Stomach (tissue), 9 donors: Measurements from ENCODE around the gene SLC4A1AP. TPM values are rescaled to one million over a fixed set of nuclear protein-coding genes. Genes with fewer than 3 reads are reported as not detected.

Experiments used
- DNase-seq, 2 donors: peaks; one replicate each; pipeline versions ENCODE4 v3.0.0 to v3.0.0-alpha.2; 2013 to 2019
- H3K27ac ChIP-seq, 5 donors: fragments of 200-600 bp in 4 of 5; sonication (generic) in 4 of 5; one replicate each; pipeline ENCODE4 v1.5.1; 2013 to 2019; ENCODE audit warnings: mild to moderate bottlenecking in 1 of 5, moderate library complexity in 1 of 5
- H3K27me3 ChIP-seq, 3 donors: fragments of 200-600 bp; sonication (generic); one replicate each; pipeline ENCODE4 v1.5.1; 2017 to 2019; ENCODE audit warnings: mixed run types in 1 of 3
- H3K36me3 ChIP-seq, 4 donors: fragments of 200-600 bp; sonication (generic); 1 replicate in 3 of 4; 2 replicates in 1 of 4; pipeline ENCODE4 v1.5.1; 2016 to 2019
- H3K4me1 ChIP-seq, 4 donors: fragments of 200-600 bp; sonication (generic); one replicate each; pipeline ENCODE4 v1.5.1; 2016 to 2019
- H3K4me3 ChIP-seq, 4 donors: fragments of 200-600 bp; sonication (generic) in 3 of 4; one replicate each; pipeline ENCODE4 v1.5.1; 2016 to 2019; ENCODE audit warnings: mild to moderate bottlenecking in 1 of 4
- H3K9me3 ChIP-seq, 4 donors: fragments of 200-600 bp; sonication (generic); one replicate each; pipeline ENCODE4 v1.5.1; 2016 to 2019
- EP300 ChIP-seq: sonication (generic); formaldehyde crosslinking; IDR thresholded peaks from one replicate; pipeline ENCODE4 v1.6.1; 2017; ENCODE audit warnings: antibody characterized with exemption
- POLR2A ChIP-seq, 4 donors: fragments of 450-650 bp; IDR thresholded peaks; one replicate each; pipeline ENCODE4 v1.6.1; 2016; ENCODE audit warnings: antibody characterized with exemption in 4 of 4, control low read depth in 2 of 4, mild to moderate bottlenecking in 1 of 4, moderate library complexity in 1 of 4
- POLR2AphosphoS5 ChIP-seq, 3 donors: sonication (generic); formaldehyde crosslinking; IDR thresholded peaks; one replicate each; pipeline ENCODE4 v1.6.1; 2016; ENCODE audit warnings: antibody characterized with exemption in 3 of 3
- WGBS, 5 donors: extraction: QIAGEN DNeasy Blood & Tissue Kit in 3 of 5; methylation state at CpG; one replicate each; pipeline versions ENCODE4 v1.1.5 to v1.1.7; 2013 to 2018; 5-methylcytosine and 5-hydroxymethylcytosine counted together
- intact Hi-C: fragments of 100-400 bp; cut with DNase I; formaldehyde crosslinking; loops from one replicate; pipeline ENCODE4 v1.15.1; 2023; ENCODE audit warnings: low total_unique reads
- polyA plus RNA-seq, 3 donors: library from polyadenylated mRNA; stranded (reverse); fragments of 200-250 nt; gene quantifications; one replicate each; pipeline ENCODE4 v1.2.3, GENCODE V29; 2013
- total RNA-seq, 5 donors: library from RNA; depleted of rRNA; stranded (reverse); fragments of >200 nt; gene quantifications; one replicate each; pipeline versions ENCODE4 v1.1.0 to v1.2.3, GENCODE V29; 2014 to 2016
- TF ChIP-seq, protein P1 (sequence below), 7 experiments: fragments of 450-650 bp in 4 of 7; fragments of 200-600 bp in 3 of 7; sonication (generic) in 3 of 7; IDR thresholded peaks; one replicate each; pipeline ENCODE4 v1.5.1; 2016 to 2019; ENCODE audit warnings: antibody characterized with exemption in 7 of 7, control low read depth in 2 of 7, mild to moderate bottlenecking in 1 of 7
- donor health status: healthy with polysubstance abuse.
- donor health status: Bipolar disorder and iron deficiency.
- donor health status: healthy.

The SLC4A1AP gene
- total and polyA plus RNA-seq, 8 donors: 11.2 to 58.9 (median 26.0) TPM

DNA sequence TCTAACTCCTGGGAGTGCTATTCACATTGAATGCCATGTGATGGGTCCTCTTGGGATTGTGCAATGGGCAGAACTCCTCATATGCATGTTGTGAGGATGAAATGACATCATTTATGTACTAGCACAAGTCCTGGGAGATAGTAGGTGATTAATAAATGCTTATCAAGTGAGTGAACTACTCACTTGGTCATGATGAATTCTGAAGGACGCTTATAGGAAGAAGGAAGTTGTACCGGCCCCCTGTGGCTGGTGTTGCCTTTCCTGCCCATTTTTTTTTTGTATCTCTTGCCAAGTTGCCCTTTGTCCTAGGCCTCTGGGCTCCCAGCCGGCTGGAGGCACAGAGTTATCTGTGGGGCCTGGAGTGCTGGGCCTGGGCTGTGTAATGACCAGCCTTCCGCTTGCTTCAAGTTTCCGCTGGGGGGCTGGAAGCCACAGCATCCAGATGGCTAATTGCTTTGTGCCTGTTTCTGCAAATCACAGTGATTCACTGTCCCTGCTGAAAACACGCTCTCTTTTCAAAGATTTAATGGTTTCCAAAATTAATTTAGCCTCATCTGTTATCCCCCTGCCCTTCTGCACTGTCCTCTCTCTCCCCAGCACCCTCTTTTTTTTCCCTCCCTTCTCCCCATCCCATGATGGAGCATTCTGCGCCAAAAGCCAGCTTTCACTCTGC lies 74.1 kb downstream of the SLC4A1AP start:
- Histone ChIP-seq H3K36me3 (no peaks in the 10 kb centered on the region), H3K4me1 (peaks cover 21 to 43% (median 24%) of the 10 kb centered on the region in 4 donors), H3K9me3 (no peaks in the 10 kb centered on the region), H3K4me3 (no peak overlapping the region), H3K27ac (peak overlapping the region; percentile 5 to 92 (median 86)), H3K27me3 (no peaks in the 10 kb centered on the region)
- 44 to 69% (median 57%) methylated on average over 7 of the region's 7 CpGs for WGBS, 5 donors
- TF ChIP-seq EP300 (no peak), POLR2A (IDR thresholded peaks at IDR 0.05) (no peak), POLR2AphosphoS5 (IDR thresholded peaks at IDR 0.05) (peak in 2 of 3 donors; percentile 8 to 67)
- TF ChIP-seq, protein P1, sequence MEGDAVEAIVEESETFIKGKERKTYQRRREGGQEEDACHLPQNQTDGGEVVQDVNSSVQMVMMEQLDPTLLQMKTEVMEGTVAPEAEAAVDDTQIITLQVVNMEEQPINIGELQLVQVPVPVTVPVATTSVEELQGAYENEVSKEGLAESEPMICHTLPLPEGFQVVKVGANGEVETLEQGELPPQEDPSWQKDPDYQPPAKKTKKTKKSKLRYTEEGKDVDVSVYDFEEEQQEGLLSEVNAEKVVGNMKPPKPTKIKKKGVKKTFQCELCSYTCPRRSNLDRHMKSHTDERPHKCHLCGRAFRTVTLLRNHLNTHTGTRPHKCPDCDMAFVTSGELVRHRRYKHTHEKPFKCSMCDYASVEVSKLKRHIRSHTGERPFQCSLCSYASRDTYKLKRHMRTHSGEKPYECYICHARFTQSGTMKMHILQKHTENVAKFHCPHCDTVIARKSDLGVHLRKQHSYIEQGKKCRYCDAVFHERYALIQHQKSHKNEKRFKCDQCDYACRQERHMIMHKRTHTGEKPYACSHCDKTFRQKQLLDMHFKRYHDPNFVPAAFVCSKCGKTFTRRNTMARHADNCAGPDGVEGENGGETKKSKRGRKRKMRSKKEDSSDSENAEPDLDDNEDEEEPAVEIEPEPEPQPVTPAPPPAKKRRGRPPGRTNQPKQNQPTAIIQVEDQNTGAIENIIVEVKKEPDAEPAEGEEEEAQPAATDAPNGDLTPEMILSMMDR (IDR thresholded peaks at IDR 0.05): no peak
- intact Hi-C loops: no loop called here
- peak; percentile 53 to 71 for DNase-seq

DNA sequence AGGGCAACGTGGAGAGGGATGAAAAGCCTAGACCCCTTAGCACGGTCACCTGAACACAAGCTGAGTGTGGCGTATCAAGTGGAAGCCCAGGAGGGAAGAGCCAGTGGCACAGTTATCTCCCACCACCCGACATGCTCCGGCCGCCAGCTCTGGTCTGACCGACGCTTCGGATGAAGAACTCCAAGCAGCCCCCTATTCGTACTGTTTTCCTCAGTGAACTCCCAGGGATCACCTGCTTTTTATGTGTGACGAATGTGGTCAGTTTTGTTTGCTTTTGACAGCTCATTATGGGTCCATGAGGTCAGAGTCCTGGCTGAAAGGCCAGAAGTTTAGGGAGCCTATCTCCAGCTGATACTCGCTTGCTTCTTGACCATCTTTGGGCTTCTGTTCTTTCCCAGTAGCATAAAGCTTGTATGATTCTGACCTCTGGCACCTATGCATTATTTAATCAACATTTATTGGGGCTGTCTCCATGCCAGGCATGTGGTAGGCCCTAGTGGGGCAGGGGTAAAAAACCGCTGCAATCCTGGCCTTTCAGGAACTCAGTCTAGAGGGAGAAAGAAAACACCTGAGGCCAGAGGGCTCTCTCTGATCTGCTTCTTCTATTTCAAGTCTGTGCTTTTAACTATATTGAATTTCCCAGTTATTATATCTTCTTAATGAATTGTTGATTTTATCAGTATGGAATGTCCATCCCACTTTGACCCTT lies 74.8 kb downstream of the SLC4A1AP start:
- no peak for DNase-seq

DNA sequence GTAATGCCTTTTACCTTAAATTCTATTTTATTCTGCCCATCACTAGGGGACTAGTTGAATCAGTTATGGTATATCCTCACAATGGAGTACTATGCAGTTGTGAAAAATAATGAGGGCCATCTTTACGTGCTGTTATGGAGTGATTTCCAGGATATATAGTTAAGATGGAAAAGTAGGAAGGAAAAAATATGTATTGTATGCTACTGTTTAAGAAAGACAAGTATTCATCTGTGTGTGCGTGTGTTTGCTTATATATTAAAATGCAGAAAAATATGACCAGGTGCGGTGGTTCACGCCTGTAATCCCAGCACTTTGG lies 75.3 kb downstream of the SLC4A1AP start:
- no peak for TF ChIP-seq EP300
- TF ChIP-seq POLR2A (IDR thresholded peaks at IDR 0.05): no peak
- TF ChIP-seq, protein P1 (IDR thresholded peaks at IDR 0.05): no peak
- Histone ChIP-seq H3K27ac (peak overlapping the region in 2 of 5 donors; percentile 57 to 89), H3K4me3 (no peak overlapping the region), H3K36me3 (no peaks in the 10 kb centered on the region), H3K4me1 (peaks cover 21 to 43% (median 24%) of the 10 kb centered on the region in 4 donors), H3K27me3 (no peaks in the 10 kb centered on the region), H3K9me3 (no peaks in the 10 kb centered on the region)
- intact Hi-C loops: no loop called here
- WGBS, 5 donors: 90 to 98% (median 96%) methylated on average over 4 of the region's 4 CpGs
- no peak for DNase-seq

More for the DNA sequence above, 74.8 kb downstream of the SLC4A1AP start:
- TF ChIP-seq POLR2AphosphoS5 (IDR thresholded peaks at IDR 0.05) (no peak), POLR2A (IDR thresholded peaks at IDR 0.05) (no peak), EP300 (no peak)
- TF ChIP-seq, protein P1 (IDR thresholded peaks at IDR 0.05): no peak
- Histone ChIP-seq H3K36me3 (no peaks in the 10 kb centered on the region), H3K27me3 (no peaks in the 10 kb centered on the region), H3K4me1 (peaks cover 21 to 43% (median 24%) of the 10 kb centered on the region in 4 donors), H3K9me3 (no peaks in the 10 kb centered on the region), H3K27ac (peak overlapping the region; percentile 52 to 92 (median 86)), H3K4me3 (no peak overlapping the region)
- intact Hi-C loops: no loop called here
- 86 to 90% (median 88%) methylated on average over 13 of the region's 13 CpGs for WGBS, 5 donors

DNA sequence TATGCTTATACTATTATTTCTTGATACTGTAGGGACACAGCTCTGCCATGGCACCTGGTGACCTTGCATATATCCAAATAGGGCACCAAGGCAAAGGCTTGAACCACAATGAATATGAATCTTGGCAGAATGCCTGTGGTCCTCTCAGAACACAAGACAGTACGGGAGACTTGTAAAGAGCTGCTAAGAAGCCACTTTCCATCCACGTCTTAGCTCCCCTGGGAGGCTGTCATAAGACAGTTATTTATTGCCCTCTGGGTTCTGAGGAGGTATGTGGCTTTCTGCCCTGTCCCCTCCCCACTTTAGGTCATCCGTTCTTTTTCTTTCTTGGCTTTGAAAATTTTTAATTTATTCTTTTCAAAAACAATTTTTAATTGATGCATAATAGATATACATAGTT lies 78.0 kb downstream of the SLC4A1AP start:
- H3K27me3 ChIP-seq: no peaks in the 10 kb centered on the region
- H3K9me3 ChIP-seq: no peaks in the 10 kb centered on the region
- H3K4me3 ChIP-seq: no peak overlapping the region
- H3K36me3 ChIP-seq: no peaks in the 10 kb centered on the region
- intact Hi-C loops: no loop called here
- no peak for TF ChIP-seq EP300
- no peak for TF ChIP-seq POLR2AphosphoS5 (IDR thresholded peaks at IDR 0.05)
- no peak for TF ChIP-seq POLR2A (IDR thresholded peaks at IDR 0.05)
- TF ChIP-seq, protein P1 (IDR thresholded peaks at IDR 0.05): no peak
- H3K4me1 ChIP-seq: peaks cover 5 to 21% (median 7%) of the 10 kb centered on the region in 4 donors
- DNase-seq: no peak
- 67 to 78% (median 72%) methylated on average over 3 of the region's 3 CpGs for WGBS, 5 donors
- no peak overlapping the region for H3K27ac ChIP-seq
